WTC11 (cell line): Measurements from ENCODE around the gene RAMACL. TPM values are rescaled to one million over a fixed set of nuclear protein-coding genes. Genes with fewer than 3 reads are reported as not detected.

Source experiments
- ATAC-seq: fragments of 200-7000 bp; cut with Tn5 transposase; 2 replicates; pipeline ENCODE4 v1.10.0; 2021; ENCODE audit warnings: mild to moderate bottlenecking, moderate library complexity
- CTCF ChIA-PET: fragments of 300-600 bp; sonication (Branson Sonifier 250); formaldehyde crosslinking; loops from one replicate; lab custom pipeline; 2021; ENCODE audit warnings: antibody characterized with exemption; lab: Charles Lee
- POLR2A ChIA-PET: fragments of 350-600 bp; sonication (Branson Sonifier 250); formaldehyde crosslinking; loops from one replicate; lab custom pipeline; 2021; ENCODE audit warnings: antibody characterized with exemption; lab: Charles Lee
- DNase-seq: peaks from one replicate; pipeline ENCODE4 v3.0.0; 2021; ENCODE audit warnings: low spot score
- H3K27ac Mint-ChIP-seq: 2 replicates; pipeline ENCODE4 v1.8.0; 2021; ENCODE audit warnings: mixed read lengths
- H3K27me3 Mint-ChIP-seq: 2 replicates; pipeline ENCODE4 v1.8.0; 2021; ENCODE audit warnings: low read depth, mild to moderate bottlenecking, moderate library complexity, mixed read lengths
- H3K36me3 Mint-ChIP-seq: 2 replicates; pipeline ENCODE4 v1.8.0; 2021; ENCODE audit warnings: mixed read lengths
- H3K4me1 Mint-ChIP-seq: 2 replicates; pipeline ENCODE4 v1.8.0; 2022; ENCODE audit warnings: mixed read lengths
- H3K4me3 Mint-ChIP-seq: 2 replicates; pipeline ENCODE4 v1.8.0; 2021; ENCODE audit warnings: mild to moderate bottlenecking, moderate library complexity, mixed read lengths
- H3K9me3 Mint-ChIP-seq: 2 replicates; pipeline ENCODE4 v1.8.0; 2021; ENCODE audit warnings: mixed read lengths
- AR ChIP-seq: fragments of 250-450 bp; sonication (Bioruptor Pico); IDR thresholded peaks from 2 replicates; pipeline ENCODE4 v1.9.0; 2021; ENCODE audit warnings: mild to moderate bottlenecking
- ELF4 ChIP-seq: sonication (generic); formaldehyde crosslinking; IDR thresholded peaks from 2 replicates; pipeline ENCODE4 v1.8.1; 2022; ENCODE audit warnings: low read depth, mild to moderate bottlenecking, moderate library complexity, missing genetic modification reagents
- EMX1 ChIP-seq: fragments of 250-450 bp; sonication (Bioruptor Pico); IDR thresholded peaks from 2 replicates; pipeline ENCODE4 v1.8.0; 2021; ENCODE audit warnings: mild to moderate bottlenecking
- ESRRA ChIP-seq: sonication (generic); formaldehyde crosslinking; IDR thresholded peaks from 2 replicates; pipeline ENCODE4 v1.8.1; 2022; ENCODE audit warnings: mild to moderate bottlenecking, missing genetic modification reagents, borderline replicate concordance
- FOXJ3 ChIP-seq: sonication (generic); formaldehyde crosslinking; IDR thresholded peaks from 2 replicates; pipeline ENCODE4 v1.9.0; 2021; ENCODE audit warnings: missing genetic modification reagents, mild to moderate bottlenecking, borderline replicate concordance
- FOXK1 ChIP-seq: sonication (generic); formaldehyde crosslinking; IDR thresholded peaks from 2 replicates; pipeline ENCODE4 v1.8.0; 2022; ENCODE audit warnings: mild to moderate bottlenecking, moderate library complexity, missing genetic modification reagents
- HMGXB4 ChIP-seq: sonication (generic); formaldehyde crosslinking; IDR thresholded peaks from 2 replicates; pipeline ENCODE4 v1.8.1; 2023; ENCODE audit warnings: mild to moderate bottlenecking, moderate library complexity, missing genetic modification reagents
- IRF1 ChIP-seq: sonication (generic); formaldehyde crosslinking; IDR thresholded peaks from 2 replicates; pipeline ENCODE4 v1.8.0; 2023; ENCODE audit warnings: missing genetic modification reagents
- IRF2 ChIP-seq: sonication (generic); formaldehyde crosslinking; IDR thresholded peaks from 2 replicates; pipeline ENCODE4 v1.8.0; 2022; ENCODE audit warnings: low read depth, missing genetic modification reagents, borderline replicate concordance
- JAZF1 ChIP-seq: fragments of 250-450 bp; sonication (Bioruptor Pico); IDR thresholded peaks from 2 replicates; pipeline ENCODE4 v1.9.0; 2021; ENCODE audit warnings: moderate library complexity, mild to moderate bottlenecking, inconsistent platforms
- MAX ChIP-seq: sonication (generic); formaldehyde crosslinking; IDR thresholded peaks from 2 replicates; pipeline ENCODE4 v1.8.0; 2022; ENCODE audit warnings: mild to moderate bottlenecking, missing genetic modification reagents
- NFYB ChIP-seq: sonication (generic); formaldehyde crosslinking; conservative IDR thresholded peaks from 2 replicates; pipeline ENCODE4 v1.8.0; 2022; ENCODE audit warnings: low read depth, missing genetic modification reagents
- STAT6 ChIP-seq: sonication (generic); formaldehyde crosslinking; conservative IDR thresholded peaks from 2 replicates; pipeline ENCODE4 v1.8.1; 2023; ENCODE audit warnings: mild to moderate bottlenecking, low read depth, missing genetic modification reagents, moderate library complexity
- TP53 ChIP-seq: sonication (generic); formaldehyde crosslinking; IDR thresholded peaks from 2 replicates; pipeline ENCODE4 v1.8.1; 2023; ENCODE audit warnings: mild to moderate bottlenecking, missing genetic modification reagents
- USF2 ChIP-seq: sonication (generic); formaldehyde crosslinking; IDR thresholded peaks from 2 replicates; pipeline ENCODE4 v1.8.1; 2023; ENCODE audit warnings: mild to moderate bottlenecking, missing genetic modification reagents, moderate library complexity
- ZNF138 ChIP-seq: sonication (generic); formaldehyde crosslinking; conservative IDR thresholded peaks from 2 replicates; pipeline ENCODE4 v1.8.1; 2022; ENCODE audit warnings: mild to moderate bottlenecking, moderate library complexity, missing genetic modification reagents
- ZNF263 ChIP-seq: sonication (generic); formaldehyde crosslinking; IDR thresholded peaks from 2 replicates; pipeline ENCODE4 v1.8.1; 2022; ENCODE audit warnings: low read depth, mild to moderate bottlenecking, moderate library complexity, missing genetic modification reagents
- ZNF281 ChIP-seq: sonication (generic); formaldehyde crosslinking; IDR thresholded peaks from 2 replicates; pipeline ENCODE4 v1.8.0; 2023; ENCODE audit warnings: mild to moderate bottlenecking, missing genetic modification reagents
- ZNF396 ChIP-seq: fragments of 250-450 bp; sonication (Bioruptor Pico); IDR thresholded peaks from 2 replicates; pipeline ENCODE4 v1.8.0; 2021; ENCODE audit warnings: mild to moderate bottlenecking, moderate library complexity, borderline replicate concordance
- ZNF425 ChIP-seq: fragments of 250-450 bp; sonication (Bioruptor Pico); conservative IDR thresholded peaks from 2 replicates; pipeline ENCODE4 v1.9.0; 2021; ENCODE audit warnings: mild to moderate bottlenecking
- total RNA-seq: library from RNA; stranded (reverse); gene quantifications from 3 replicates; pipeline ENCODE4 v1.2.3, GENCODE V29; 2021

The RAMACL gene
- total RNA-seq, 1 experiment from 2014 or later: 0.79 TPM

- Mint-ChIP-seq H3K4me3 (no peak overlapping the region), H3K36me3 (no peaks in the 10 kb centered on the region), H3K27me3 (no peaks in the 10 kb centered on the region), H3K9me3 (no peaks in the 10 kb centered on the region), H3K27ac (no peak overlapping the region; the same call in 1 of the 2 replicates), H3K4me1 (peaks cover 48% of the 10 kb centered on the region)
- POLR2A ChIA-PET: no interaction called here
- no peak for ATAC-seq
- CTCF ChIA-PET: no interaction called here
- DNase-seq: no peak
- no peak for TF ChIP-seq NFYB (CRISPR knock-in tag)
- no peak for TF ChIP-seq FOXK1 (CRISPR knock-in tag)
- no peak for TF ChIP-seq IRF1 (CRISPR knock-in tag)
- no peak for TF ChIP-seq ELF4 (CRISPR knock-in tag)
- TF ChIP-seq STAT6 (CRISPR knock-in tag): no peak
- TF ChIP-seq USF2 (CRISPR knock-in tag): no peak
- no peak for TF ChIP-seq IRF2 (CRISPR knock-in tag)
- no peak for TF ChIP-seq ZNF425 (CRISPR knock-in tag)
- TF ChIP-seq ZNF138 (CRISPR knock-in tag): no peak
- TF ChIP-seq ZNF396: no peak
- no peak for TF ChIP-seq JAZF1 (CRISPR knock-in tag)
- TF ChIP-seq MAX (CRISPR knock-in tag): no peak
- TF ChIP-seq FOXJ3: no peak
- TF ChIP-seq HMGXB4 (CRISPR knock-in tag): no peak
- no peak for TF ChIP-seq ZNF281 (CRISPR knock-in tag)
- no peak for TF ChIP-seq ZNF263 (CRISPR knock-in tag)
- TF ChIP-seq TP53 (CRISPR knock-in tag): no peak
- TF ChIP-seq EMX1: no peak
- no peak for TF ChIP-seq AR (CRISPR knock-in tag)
- TF ChIP-seq ESRRA (CRISPR knock-in tag): no peak
Measured at GRCh38 chr6:166608774-166609173, 22.3 kb upstream of the RAMACL start.
